Activated T-helper 2 cell treated with anti-CD3 and anti-CD28 coated beads, Interferon-gamma antibody, Interleukin-2, Interleukin-4, amounts not matched to agents 10 μg/mL and 5 μg/mL and 100 μg/mL, durations not matched to agents 14 hours and 24 hours and 36 hours (primary cell): ENCODE data around the gene PEX16. TPM values are rescaled to one million over a fixed set of nuclear protein-coding genes. Genes with fewer than 3 reads are reported as not detected.

Experiments used
- DNase-seq: peaks from one replicate; pipeline ENCODE4 v3.0.0; 2021; ENCODE audit warnings: low spot score
- H3K27ac Mint-ChIP-seq: one replicate; pipeline ENCODE4 v1.8.0; 2021; ENCODE audit warnings: mixed read lengths
- H3K27me3 Mint-ChIP-seq: one replicate; pipeline ENCODE4 v1.8.0; 2021; ENCODE audit warnings: low read depth, mixed read lengths
- H3K36me3 Mint-ChIP-seq: one replicate; pipeline ENCODE4 v1.8.0; 2021; ENCODE audit warnings: low read depth, mixed read lengths
- H3K4me1 Mint-ChIP-seq: one replicate; pipeline ENCODE4 v1.8.0; 2021; ENCODE audit warnings: low read depth, mixed read lengths
- H3K4me3 Mint-ChIP-seq: one replicate; pipeline ENCODE4 v1.8.0; 2021; ENCODE audit warnings: low read depth, mild to moderate bottlenecking, moderate library complexity, mixed read lengths
- H3K9me3 Mint-ChIP-seq: one replicate; pipeline ENCODE4 v1.8.0; 2021; ENCODE audit warnings: mixed read lengths
- intact Hi-C: fragments of 100-400 bp; cut with micrococcal nuclease; formaldehyde crosslinking; loops from one replicate; pipeline ENCODE4 v1.15.1; 2023
- total RNA-seq: library from RNA; stranded (reverse); gene quantifications from 2 replicates; pipeline ENCODE4 v1.2.3, GENCODE V29; 2022

The PEX16 gene
- total RNA-seq, 1 donor from 2014 or later, result 30.8 TPM

- no peaks in the 10 kb centered on the region for H3K9me3 Mint-ChIP-seq
- no peak overlapping the region for H3K4me3 Mint-ChIP-seq
- H3K27me3 Mint-ChIP-seq, result peaks cover 11% of the 10 kb centered on the region
- H3K27ac Mint-ChIP-seq, result no peak overlapping the region
- intact Hi-C loops, result no loop called here
- no peak for DNase-seq
- H3K4me1 Mint-ChIP-seq, result peaks cover 11% of the 10 kb centered on the region
- peaks cover under 1% of the 10 kb centered on the region for H3K36me3 Mint-ChIP-seq
Measured at GRCh38 chr11:45928535-45929215, 11.0 kb upstream of the PEX16 start.

GRCh38 chr11:45927684-45928413, 10.2 kb upstream of the PEX16 start:
- Mint-ChIP-seq H3K27ac (no peak overlapping the region), H3K36me3 (no peaks in the 10 kb centered on the region), H3K4me3 (no peak overlapping the region), H3K4me1 (peaks cover 14% of the 10 kb centered on the region), H3K27me3 (peaks cover 16% of the 10 kb centered on the region), H3K9me3 (no peaks in the 10 kb centered on the region)
- intact Hi-C loops, result no loop called here
- no peak for DNase-seq

GRCh38 chr11:45927332-45927683, 9.6 kb upstream of the PEX16 start:
- H3K27me3 Mint-ChIP-seq, result peaks cover 16% of the 10 kb centered on the region
- intact Hi-C loops, result no loop called here
- no peak overlapping the region for H3K4me3 Mint-ChIP-seq
- no peak overlapping the region for H3K27ac Mint-ChIP-seq
- no peaks in the 10 kb centered on the region for H3K9me3 Mint-ChIP-seq
- peaks cover 14% of the 10 kb centered on the region for H3K4me1 Mint-ChIP-seq
- no peak for DNase-seq
- no peaks in the 10 kb centered on the region for H3K36me3 Mint-ChIP-seq

- no peaks in the 10 kb centered on the region for H3K36me3 Mint-ChIP-seq
- H3K27ac Mint-ChIP-seq, result no peak overlapping the region
- H3K27me3 Mint-ChIP-seq, result peaks cover 17% of the 10 kb centered on the region
- peaks cover 14% of the 10 kb centered on the region for H3K4me1 Mint-ChIP-seq
- H3K9me3 Mint-ChIP-seq, result no peaks in the 10 kb centered on the region
- H3K4me3 Mint-ChIP-seq, result no peak overlapping the region
- DNase-seq, result no peak
- intact Hi-C loops, result no loop called here
Measured at GRCh38 chr11:45926536-45927331, 9.1 kb upstream of the PEX16 start.

DNA sequence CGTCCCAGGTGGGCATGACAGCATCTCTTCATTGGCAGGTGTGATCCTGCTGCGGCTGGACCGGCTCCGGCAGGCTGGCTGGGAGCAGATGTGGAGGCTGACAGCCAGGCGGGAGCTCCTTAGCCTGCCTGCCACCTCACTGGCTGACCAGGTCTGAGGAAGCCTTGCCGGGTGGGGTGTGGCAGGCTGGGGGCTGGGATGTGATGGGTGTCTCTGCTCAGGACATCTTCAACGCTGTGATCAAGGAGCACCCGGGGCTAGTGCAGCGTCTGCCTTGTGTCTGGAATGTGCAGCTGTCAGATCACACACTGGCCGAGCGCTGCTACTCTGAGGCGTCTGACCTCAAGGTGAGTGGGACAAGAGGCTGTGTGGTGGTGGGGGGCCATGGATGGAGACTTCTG, 8.3 kb upstream of the PEX16 start:
- intact Hi-C loops, result no loop called here
- no peak overlapping the region for H3K27ac Mint-ChIP-seq
- no peaks in the 10 kb centered on the region for H3K36me3 Mint-ChIP-seq
- peaks cover 17% of the 10 kb centered on the region for H3K4me1 Mint-ChIP-seq
- H3K9me3 Mint-ChIP-seq, result no peaks in the 10 kb centered on the region
- DNase-seq, result no peak
- H3K27me3 Mint-ChIP-seq, result peaks cover 23% of the 10 kb centered on the region
- no peak overlapping the region for H3K4me3 Mint-ChIP-seq

GRCh38 chr11:45925550-45925949, 7.9 kb upstream of the PEX16 start:
- Mint-ChIP-seq H3K27ac (no peak overlapping the region), H3K9me3 (no peaks in the 10 kb centered on the region), H3K4me1 (peaks cover 16% of the 10 kb centered on the region), H3K27me3 (peaks cover 23% of the 10 kb centered on the region), H3K4me3 (no peak overlapping the region), H3K36me3 (no peaks in the 10 kb centered on the region)
- intact Hi-C loops, result no loop called here
- no peak for DNase-seq

- intact Hi-C loops, result no loop called here
- peaks cover 23% of the 10 kb centered on the region for H3K27me3 Mint-ChIP-seq
- peaks cover 10% of the 10 kb centered on the region for H3K4me1 Mint-ChIP-seq
- no peak overlapping the region for H3K4me3 Mint-ChIP-seq
- DNase-seq, result no peak
- H3K9me3 Mint-ChIP-seq, result no peaks in the 10 kb centered on the region
- no peak overlapping the region for H3K27ac Mint-ChIP-seq
- no peaks in the 10 kb centered on the region for H3K36me3 Mint-ChIP-seq
Measured at GRCh38 chr11:45924927-45925326, 7.2 kb upstream of the PEX16 start.

- no peaks in the 10 kb centered on the region for H3K36me3 Mint-ChIP-seq
- DNase-seq, result no peak
- H3K9me3 Mint-ChIP-seq, result no peaks in the 10 kb centered on the region
- peaks cover 12% of the 10 kb centered on the region for H3K4me1 Mint-ChIP-seq
- H3K27me3 Mint-ChIP-seq, result peaks cover 23% of the 10 kb centered on the region
- no peak overlapping the region for H3K27ac Mint-ChIP-seq
- intact Hi-C loops, result no loop called here
- peak overlapping the region; percentile 17 for H3K4me3 Mint-ChIP-seq
Measured at GRCh38 chr11:45924036-45924915, 6.6 kb upstream of the PEX16 start.

DNA sequence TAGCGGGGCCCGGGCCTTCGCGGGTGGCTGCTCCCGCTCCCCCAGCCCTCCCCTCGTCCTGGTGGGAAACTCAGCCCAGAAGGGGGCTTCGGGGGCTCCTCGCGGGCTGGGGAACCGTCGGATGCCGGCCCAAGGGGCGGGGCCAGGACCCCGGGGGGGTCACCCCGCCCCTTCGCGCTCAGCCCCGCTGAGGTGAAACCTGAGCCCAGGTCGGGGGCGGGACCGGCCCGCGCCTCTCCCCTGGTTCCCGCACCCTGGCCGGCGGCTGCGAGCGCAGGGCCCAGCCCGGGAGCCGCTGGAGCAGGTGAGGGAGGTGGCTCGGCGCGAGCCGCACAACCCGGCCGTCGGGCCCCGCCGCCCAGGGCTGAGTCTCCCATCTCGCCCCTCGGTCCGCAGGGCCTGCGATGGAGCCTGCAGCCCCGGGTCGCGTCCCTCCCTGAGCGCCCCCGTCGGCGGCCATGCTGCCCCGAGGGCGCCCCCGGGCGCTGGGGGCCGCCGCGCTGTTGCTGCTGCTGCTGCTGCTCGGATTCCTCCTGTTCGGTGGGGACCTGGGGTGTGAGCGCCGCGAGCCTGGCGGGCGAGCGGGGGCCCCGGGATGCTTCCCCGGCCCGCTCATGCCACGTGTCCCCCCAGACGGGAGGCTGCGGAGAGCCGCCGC, 4.9 kb upstream of the PEX16 start, which contains the start of gene LARGE2:
LARGE2 (plus strand) TSS at position 232 of the 658 bp plus-strand sequence; CDS start at position 459, 227 bp downstream.
- H3K27me3 Mint-ChIP-seq, result peaks cover 23% of the 10 kb centered on the region
- peaks cover 15% of the 10 kb centered on the region for H3K4me1 Mint-ChIP-seq
- intact Hi-C loops, result no loop called here
- H3K9me3 Mint-ChIP-seq, result no peaks in the 10 kb centered on the region
- no peak for DNase-seq
- no peaks in the 10 kb centered on the region for H3K36me3 Mint-ChIP-seq
- H3K4me3 Mint-ChIP-seq, result peak within 1 kb of the TSS; percentile 47
- no peak within 1 kb of the TSS for H3K27ac Mint-ChIP-seq

GRCh38 chr11:45921561-45922424, 4.1 kb upstream of the PEX16 start:
- peaks cover 18% of the 10 kb centered on the region for H3K4me1 Mint-ChIP-seq
- H3K27me3 Mint-ChIP-seq, result peaks cover 23% of the 10 kb centered on the region
- H3K4me3 Mint-ChIP-seq, result peak overlapping the region; percentile 17
- no peak for DNase-seq
- H3K9me3 Mint-ChIP-seq, result no peaks in the 10 kb centered on the region
- intact Hi-C loops, result no loop called here
- no peaks in the 10 kb centered on the region for H3K36me3 Mint-ChIP-seq
- no peak overlapping the region for H3K27ac Mint-ChIP-seq
